ENCODE results near the gene AXIN1.
A peak's percentile ranks its signal among the peaks of the same experiment; 100 is the strongest.
"Not testable (repeated sequence)": the region's sequence is repeated elsewhere in the genome, so short reads cannot be mapped to it uniquely, and the experiment has no call there.

AXIN1 gene

GRCh38 chr16:333406-334094 is 19.0 kb downstream of the AXIN1 start:
- DNase-seq (ENCODE audit: low spot score) = no peak

- DNase-seq (ENCODE audit: low spot score) = not testable (repeated sequence)
These were observed 21.2 kb downstream of the AXIN1 start for GRCh38 chr16:331181-331814.

- DNase-seq (ENCODE audit: low spot score) = no peak
These were observed 21.8 kb downstream of the AXIN1 start for GRCh38 chr16:330741-331140.

GRCh38 chr16:325375-326145 is 27.0 kb downstream of the AXIN1 start:
- DNase-seq (ENCODE audit: low spot score) = no peak

- peak; percentile 8 for DNase-seq (ENCODE audit: low spot score)
These were observed 27.8 kb downstream of the AXIN1 start for GRCh38 chr16:324451-325334.

GRCh38 chr16:324201-324450 is 28.4 kb downstream of the AXIN1 start:
- DNase-seq (ENCODE audit: low spot score) = no peak

GRCh38 chr16:322476-323143 is 29.9 kb downstream of the AXIN1 start:
- DNase-seq (ENCODE audit: low spot score) = no peak

- no peak for DNase-seq (ENCODE audit: low spot score)
These were observed 31.0 kb downstream of the AXIN1 start for GRCh38 chr16:321532-321931.

- DNase-seq (ENCODE audit: low spot score) = no peak
These were observed 32.3 kb downstream of the AXIN1 start for GRCh38 chr16:320206-320605.

- no peak for DNase-seq (ENCODE audit: low spot score)
These were observed 33.9 kb downstream of the AXIN1 start for GRCh38 chr16:318628-319027.

GRCh38 chr16:317583-317982 is 34.9 kb downstream of the AXIN1 start:
- no peak for DNase-seq (ENCODE audit: low spot score)

GRCh38 chr16:316741-317464 is 35.6 kb downstream of the AXIN1 start:
- DNase-seq (ENCODE audit: low spot score) = no peak

- DNase-seq (ENCODE audit: low spot score) = no peak
These were observed 37.7 kb downstream of the AXIN1 start for GRCh38 chr16:314795-315299.

GRCh38 chr16:314351-314750 is 38.2 kb downstream of the AXIN1 start:
- DNase-seq (ENCODE audit: low spot score) = no peak

- DNase-seq (ENCODE audit: low spot score) = no peak
These were observed 40.8 kb downstream of the AXIN1 start for GRCh38 chr16:311725-312124.

- no peak for DNase-seq (ENCODE audit: low spot score)
These were observed 43.0 kb downstream of the AXIN1 start for GRCh38 chr16:309476-309875.

GRCh38 chr16:307691-308312 is 44.7 kb downstream of the AXIN1 start:
- DNase-seq (ENCODE audit: low spot score) = no peak

GRCh38 chr16:306911-307370 is 45.6 kb downstream of the AXIN1 start:
- no peak for DNase-seq (ENCODE audit: low spot score)

- DNase-seq (ENCODE audit: low spot score) = no peak
These were observed 46.5 kb downstream of the AXIN1 start for GRCh38 chr16:305916-306626.

Data from kidney tubule cell (primary cell).